Measurements from ENCODE around the gene PCDHGB5.
"Not testable (repeated sequence)": the region's sequence is repeated elsewhere in the genome, so short reads cannot be mapped to it uniquely, and the experiment has no call there.

Gene PCDHGB5

DNA sequence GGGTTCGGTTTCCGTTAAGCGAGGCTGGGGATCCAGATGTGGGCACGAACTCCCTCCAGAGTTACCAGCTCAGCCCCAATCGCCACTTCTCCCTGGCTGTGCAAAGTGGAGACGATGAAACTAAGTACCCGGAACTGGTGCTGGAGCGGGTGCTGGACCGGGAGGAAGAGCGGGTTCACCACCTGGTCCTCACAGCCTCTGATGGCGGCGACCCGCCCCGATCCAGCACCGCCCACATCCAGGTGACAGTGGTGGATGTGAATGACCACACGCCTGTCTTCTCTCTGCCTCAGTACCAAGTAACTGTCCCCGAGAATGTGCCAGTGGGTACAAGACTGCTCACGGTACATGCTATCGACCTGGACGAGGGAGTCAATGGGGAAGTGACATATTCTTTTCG, 14.4 kb upstream of the PCDHGB5 start:
- DNase-seq (ENCODE audit: low read depth): no peak
- TF ChIP-seq CTCF (IDR thresholded peaks at IDR 0.05; ENCODE audit: low read depth, low read length, missing control alignments): no peak
- in situ Hi-C loops (cut with HindIII; ENCODE audit: low sequenced_read_pairs): no loop called here
- H3K4me3 ChIP-seq (ENCODE audit: low read depth, low read length): peak overlapping the region; percentile 43

DNA sequence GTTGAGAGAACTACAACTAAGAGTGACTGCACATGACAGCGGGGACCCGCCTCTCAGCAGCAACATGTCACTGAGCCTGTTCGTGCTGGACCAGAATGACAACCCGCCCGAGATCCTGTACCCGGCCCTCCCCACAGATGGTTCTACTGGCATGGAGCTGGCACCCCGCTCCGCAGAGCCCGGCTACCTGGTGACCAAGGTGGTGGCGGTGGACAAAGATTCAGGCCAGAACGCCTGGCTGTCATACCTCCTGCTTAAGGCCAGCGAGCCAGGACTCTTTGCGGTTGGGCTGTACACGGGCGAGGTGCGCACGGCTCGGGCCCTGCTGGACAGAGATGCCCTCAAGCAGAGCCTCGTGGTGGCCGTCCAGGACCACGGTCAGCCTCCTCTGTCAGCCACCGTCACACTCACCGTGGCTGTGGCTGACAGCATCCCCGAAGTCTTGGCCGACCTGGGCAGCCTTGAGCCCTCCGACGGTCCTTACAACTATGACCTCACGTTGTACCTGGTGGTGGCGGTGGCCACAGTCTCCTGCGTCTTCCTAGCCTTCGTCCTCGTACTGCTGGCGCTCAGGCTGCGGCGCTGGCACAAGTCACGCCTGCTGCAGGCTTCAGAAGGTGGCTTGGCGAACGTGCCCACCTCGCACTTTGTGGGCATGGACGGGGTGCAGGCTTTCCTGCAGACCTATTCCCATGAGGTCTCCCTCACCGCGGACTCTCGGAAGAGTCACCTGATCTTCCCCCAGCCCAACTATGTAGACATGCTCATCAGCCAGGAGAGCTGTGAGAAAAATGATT, 13.1 kb upstream of the PCDHGB5 start:
- DNase-seq (ENCODE audit: low read depth): no peak
- in situ Hi-C loops (cut with HindIII; ENCODE audit: low sequenced_read_pairs): loop anchor here (5.0 kb wide), 1 partner anchor 47 kb away; the partner anchor contains the start of gene PCDHGA2
- TF ChIP-seq CTCF (IDR thresholded peaks at IDR 0.05; ENCODE audit: low read depth, low read length, missing control alignments): no peak
- no peak overlapping the region for H3K4me3 ChIP-seq (ENCODE audit: low read depth, low read length)

DNA sequence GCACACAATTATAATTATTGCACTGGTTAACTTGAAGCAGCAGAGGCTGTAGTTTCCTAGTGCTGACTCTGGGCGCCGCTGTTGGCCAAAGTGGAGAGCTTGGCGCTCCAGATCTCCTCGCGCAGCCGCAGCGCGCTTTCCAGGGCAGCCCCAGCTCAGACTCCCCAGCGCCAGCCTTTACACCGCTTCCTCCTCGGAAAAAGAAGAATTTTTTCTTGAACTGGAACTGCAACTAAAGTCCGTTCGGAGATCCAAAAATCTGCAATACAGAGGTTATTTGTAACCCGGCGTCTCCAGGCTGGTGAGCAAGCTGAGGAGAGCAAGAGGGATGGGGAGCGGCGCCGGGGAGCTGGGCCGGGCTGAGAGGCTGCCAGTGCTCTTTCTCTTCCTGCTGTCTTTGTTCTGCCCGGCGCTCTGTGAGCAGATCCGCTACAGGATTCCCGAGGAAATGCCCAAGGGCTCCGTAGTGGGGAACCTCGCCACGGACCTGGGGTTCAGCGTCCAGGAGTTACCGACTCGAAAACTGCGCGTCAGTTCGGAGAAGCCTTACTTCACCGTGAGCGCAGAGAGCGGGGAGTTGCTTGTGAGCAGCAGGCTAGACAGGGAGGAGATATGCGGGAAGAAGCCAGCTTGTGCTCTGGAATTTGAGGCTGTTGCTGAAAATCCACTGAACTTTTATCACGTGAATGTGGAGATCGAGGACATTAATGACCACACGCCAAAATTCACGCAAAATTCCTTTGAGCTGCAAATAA, 10.0 kb upstream of the PCDHGB5 start, which contains the start of gene PCDHGB4:
PCDHGB4 (plus strand) TSS at position 142 of the 755 bp plus-strand sequence; CDS start at position 329, 187 bp downstream.
- peak; percentile 49 for TF ChIP-seq CTCF (IDR thresholded peaks at IDR 0.05; ENCODE audit: low read depth, low read length, missing control alignments)
- not testable (repeated sequence) for DNase-seq (ENCODE audit: low read depth)
- H3K4me3 ChIP-seq (ENCODE audit: low read depth, low read length): peak within 1 kb of the TSS; percentile 24
- in situ Hi-C loops (cut with HindIII; ENCODE audit: low sequenced_read_pairs): loop anchor here (5.0 kb wide), 1 partner anchor 50 kb away; the partner anchor contains the start of gene PCDHGA2

GRCh38 chr5:141388661-141389060, 9.1 kb upstream of the PCDHGB5 start:
- H3K4me3 ChIP-seq (ENCODE audit: low read depth, low read length): no peak overlapping the region
- no peak for TF ChIP-seq CTCF (IDR thresholded peaks at IDR 0.05; ENCODE audit: low read depth, low read length, missing control alignments)
- in situ Hi-C loops (cut with HindIII; ENCODE audit: low sequenced_read_pairs): loop anchor here (5.0 kb wide), 1 partner anchor 51 kb away; the partner anchor contains the start of gene PCDHGA2
- no peak for DNase-seq (ENCODE audit: low read depth)

DNA sequence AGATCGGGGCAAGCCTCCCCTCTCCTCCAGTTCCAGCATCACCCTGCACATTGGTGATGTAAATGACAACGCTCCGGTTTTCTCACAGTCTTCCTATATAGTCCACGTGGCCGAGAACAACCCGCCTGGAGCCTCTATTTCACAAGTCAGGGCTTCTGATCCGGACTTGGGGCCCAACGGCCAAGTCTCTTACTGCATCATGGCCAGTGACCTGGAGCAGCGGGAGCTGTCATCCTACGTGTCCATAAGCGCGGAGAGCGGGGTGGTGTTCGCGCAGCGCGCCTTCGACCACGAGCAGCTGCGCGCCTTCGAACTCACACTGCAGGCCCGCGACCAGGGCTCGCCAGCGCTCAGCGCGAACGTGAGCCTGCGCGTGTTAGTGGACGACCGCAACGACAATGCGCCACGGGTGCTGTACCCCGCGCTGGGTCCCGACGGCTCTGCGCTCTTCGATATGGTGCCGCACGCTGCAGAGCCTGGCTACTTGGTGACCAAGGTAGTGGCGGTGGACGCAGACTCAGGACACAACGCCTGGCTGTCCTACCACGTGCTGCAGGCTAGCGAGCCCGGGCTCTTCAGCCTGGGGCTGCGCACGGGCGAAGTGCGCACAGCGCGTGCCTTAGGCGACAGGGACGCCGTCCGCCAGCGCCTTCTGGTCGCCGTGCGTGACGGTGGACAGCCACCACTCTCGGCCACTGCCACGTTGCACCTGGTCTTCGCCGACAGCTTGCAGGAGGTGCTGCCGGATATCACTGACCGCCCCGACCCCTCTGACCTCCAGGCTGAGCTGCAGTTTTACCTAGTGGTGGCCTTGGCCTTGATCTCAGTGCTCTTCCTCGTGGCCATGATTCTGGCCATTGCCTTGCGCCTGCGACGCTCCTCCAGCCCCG, 8.3 kb upstream of the PCDHGB5 start:
- in situ Hi-C loops (cut with HindIII; ENCODE audit: low sequenced_read_pairs): loop anchor here (5.0 kb wide), 1 partner anchor 52 kb away; the partner anchor contains the start of gene PCDHGA2
- DNase-seq (ENCODE audit: low read depth): no peak
- TF ChIP-seq CTCF (IDR thresholded peaks at IDR 0.05; ENCODE audit: low read depth, low read length, missing control alignments): no peak
- no peak overlapping the region for H3K4me3 ChIP-seq (ENCODE audit: low read depth, low read length)

Measured in astrocyte of the cerebellum (primary cell).